AG09319 (cell line): Measurements from ENCODE around the gene NOL4L.
A peak's percentile ranks its signal among the peaks of the same experiment; 100 is the strongest.

Experiments used
- DNase-seq: peaks from one replicate; pipeline ENCODE4 v3.0.0-alpha.2; 2010; ENCODE audit warnings: low read depth; ENCODE audit errors: extremely low read depth
- TF ChIP-seq, protein P1 (sequence below): IDR thresholded peaks from 2 replicates; pipeline ENCODE4 v1.5.1; 2011; ENCODE audit warnings: low read depth, mild to moderate bottlenecking, inconsistent platforms, low read length, moderate library complexity

The NOL4L gene

GRCh38 chr20:32465092-32465900 is 119.8 kb downstream of the NOL4L start:
- peak; percentile 25 for DNase-seq

GRCh38 chr20:32464401-32465091 is 120.6 kb downstream of the NOL4L start:
- TF ChIP-seq, protein P1, sequence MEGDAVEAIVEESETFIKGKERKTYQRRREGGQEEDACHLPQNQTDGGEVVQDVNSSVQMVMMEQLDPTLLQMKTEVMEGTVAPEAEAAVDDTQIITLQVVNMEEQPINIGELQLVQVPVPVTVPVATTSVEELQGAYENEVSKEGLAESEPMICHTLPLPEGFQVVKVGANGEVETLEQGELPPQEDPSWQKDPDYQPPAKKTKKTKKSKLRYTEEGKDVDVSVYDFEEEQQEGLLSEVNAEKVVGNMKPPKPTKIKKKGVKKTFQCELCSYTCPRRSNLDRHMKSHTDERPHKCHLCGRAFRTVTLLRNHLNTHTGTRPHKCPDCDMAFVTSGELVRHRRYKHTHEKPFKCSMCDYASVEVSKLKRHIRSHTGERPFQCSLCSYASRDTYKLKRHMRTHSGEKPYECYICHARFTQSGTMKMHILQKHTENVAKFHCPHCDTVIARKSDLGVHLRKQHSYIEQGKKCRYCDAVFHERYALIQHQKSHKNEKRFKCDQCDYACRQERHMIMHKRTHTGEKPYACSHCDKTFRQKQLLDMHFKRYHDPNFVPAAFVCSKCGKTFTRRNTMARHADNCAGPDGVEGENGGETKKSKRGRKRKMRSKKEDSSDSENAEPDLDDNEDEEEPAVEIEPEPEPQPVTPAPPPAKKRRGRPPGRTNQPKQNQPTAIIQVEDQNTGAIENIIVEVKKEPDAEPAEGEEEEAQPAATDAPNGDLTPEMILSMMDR = no peak
- DNase-seq = no peak

More at GRCh38 chr20:32465092-32465900, 119.8 kb downstream of the NOL4L start:
- TF ChIP-seq, protein P1 = no peak

DNA sequence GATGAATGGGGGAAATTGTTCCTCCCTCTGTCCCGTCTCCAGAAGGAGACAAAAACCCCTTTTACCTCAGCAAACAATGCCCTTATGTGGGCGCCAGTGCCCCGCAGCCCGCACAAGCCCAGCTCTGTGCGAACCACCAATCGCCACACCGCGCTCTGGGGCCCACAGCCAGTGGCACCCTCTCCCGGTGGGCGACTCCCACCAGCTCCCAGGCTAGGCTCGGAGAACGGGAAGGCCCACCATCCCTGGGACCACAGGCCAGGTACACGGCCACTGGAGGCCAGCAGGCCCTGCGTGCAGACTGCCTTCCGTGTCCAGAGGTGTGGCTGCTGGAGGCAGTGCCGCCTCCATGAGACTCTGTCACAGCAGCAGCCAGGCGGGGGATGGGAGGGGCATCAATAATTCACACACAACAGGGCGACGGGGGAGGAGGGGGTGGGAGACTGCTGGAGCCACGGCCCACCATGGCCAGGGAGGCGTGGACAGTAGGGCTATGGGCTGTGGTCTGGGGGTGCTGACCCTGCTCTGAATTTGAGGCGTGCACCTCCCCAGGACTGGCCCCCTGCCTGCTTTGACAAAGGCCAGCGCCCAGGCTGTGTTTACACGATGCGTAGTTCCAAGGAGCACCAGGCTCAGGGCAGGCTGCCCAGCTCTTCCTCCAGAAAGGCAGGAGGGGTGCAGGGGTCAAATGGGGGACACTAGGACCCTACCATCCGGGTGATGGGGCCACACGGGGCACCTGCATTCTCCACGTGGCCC is 121.3 kb downstream of the NOL4L start:
- no peak for DNase-seq
- TF ChIP-seq, protein P1 = no peak

DNA sequence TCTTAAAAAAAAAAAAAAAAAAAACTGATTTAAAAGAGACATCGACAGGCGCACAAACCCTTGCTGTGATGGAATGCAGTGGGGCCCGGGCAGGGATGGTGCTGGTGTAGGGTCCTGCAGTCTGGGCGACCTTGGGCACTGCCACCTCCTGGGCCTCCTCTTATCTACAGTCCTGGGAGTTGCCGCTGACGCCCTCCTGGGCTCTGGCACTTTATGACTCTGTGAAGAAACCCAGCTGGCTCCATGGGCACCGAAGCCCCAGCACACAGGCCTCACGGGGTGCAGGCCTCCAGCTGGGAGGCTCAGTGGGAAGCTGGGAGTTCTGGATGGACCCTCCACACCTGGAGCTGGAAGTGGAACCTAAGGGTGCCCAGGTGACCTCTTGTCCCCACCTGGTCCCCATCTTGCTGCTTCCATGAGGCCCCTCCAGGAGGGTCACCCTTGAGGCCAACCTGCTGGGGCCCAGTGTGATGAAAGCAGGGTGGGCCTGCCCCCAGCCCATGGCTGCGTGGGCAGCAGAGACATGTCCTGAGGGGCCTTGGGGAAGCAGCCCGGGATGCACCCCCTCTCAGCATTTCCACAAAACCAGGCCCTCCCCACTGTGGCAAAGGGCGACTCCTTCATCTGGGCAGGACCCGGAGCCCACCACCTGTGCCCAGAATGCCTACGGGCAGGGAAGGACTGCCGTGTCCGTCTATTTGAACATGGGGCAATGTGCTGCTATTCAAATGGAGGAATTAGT is 122.1 kb downstream of the NOL4L start:
- TF ChIP-seq, protein P1 = no peak
- DNase-seq = no peak

DNA sequence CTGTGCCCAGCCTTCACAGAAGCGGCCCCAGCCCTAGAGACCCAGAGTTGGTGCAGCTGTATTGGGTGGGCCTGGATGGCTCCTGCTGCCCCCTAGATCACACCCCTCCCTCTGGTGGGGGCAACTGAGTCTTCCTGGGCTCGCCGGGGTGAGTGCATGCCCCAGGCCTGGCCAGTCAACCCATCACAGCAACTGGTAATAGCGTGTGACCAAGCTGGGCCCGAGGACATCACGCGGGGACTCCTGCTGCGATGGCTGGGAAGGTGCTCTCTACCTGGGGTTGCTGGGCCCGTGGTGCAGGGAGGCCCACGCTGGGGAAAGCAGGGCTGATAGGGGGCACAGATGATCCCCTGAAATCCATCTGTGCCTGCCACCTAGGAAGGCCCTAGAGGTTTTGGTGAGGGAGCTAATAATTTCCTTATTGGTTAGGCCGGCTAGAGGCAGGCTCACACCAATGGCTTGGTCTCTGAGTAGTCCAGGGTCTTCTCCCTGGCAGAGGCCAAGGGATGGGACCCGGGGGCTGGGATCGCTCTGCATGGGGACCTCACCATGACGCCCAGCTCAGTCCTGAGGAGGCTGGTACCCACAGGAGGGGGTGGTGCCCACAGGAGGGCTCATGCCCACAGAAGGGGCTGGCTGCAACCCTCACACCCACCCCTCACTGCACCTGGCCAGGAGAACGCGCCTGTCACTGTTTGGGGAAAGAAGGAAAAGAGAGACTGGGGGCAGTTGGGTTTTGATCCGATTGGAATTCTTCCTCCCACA is 123.1 kb downstream of the NOL4L start:
- DNase-seq = no peak
- TF ChIP-seq, protein P1 = no peak

DNA sequence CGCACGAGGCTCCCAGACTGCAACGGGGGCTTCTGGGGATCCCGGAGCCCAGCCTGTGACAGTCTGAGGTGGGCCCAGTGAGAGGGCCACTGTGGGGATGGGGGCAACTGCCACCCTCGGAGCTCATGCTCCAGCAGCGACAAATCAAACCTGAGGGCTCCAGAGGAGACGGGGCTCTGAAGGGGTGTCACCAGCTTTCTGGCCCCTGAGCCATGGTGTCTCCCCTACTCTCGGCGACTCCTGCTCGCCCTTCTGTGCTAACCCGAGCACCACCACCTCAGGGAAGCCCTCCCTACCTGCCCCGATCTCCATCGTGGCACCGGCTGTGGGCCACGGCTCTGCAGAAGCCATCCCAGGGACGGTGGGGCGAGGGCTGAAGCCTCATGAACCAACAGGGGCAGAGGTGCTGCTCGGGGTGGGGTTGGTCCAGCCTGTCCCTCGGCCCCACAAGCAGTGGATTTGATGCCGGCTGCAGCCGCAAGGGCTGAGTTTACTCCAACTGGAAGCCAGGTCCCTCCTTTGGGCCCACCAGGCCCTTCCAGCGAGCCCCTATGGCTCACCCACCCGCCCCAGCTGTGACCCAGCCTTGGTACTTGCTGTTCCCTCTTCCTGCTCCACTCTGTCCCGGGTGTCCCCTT is 124.3 kb downstream of the NOL4L start:
- DNase-seq = no peak
- TF ChIP-seq, protein P1 = no peak
